SK-N-SH treated with all-trans-retinoic acid at 6 μM for 48 hours (cell line): ENCODE results near the gene MASTL.

ENCODE experiments used
- ATAC-seq: fragments of 200-7000 bp; cut with Tn5 transposase; 3 replicates; pipeline ENCODE4 v1.9.1; 2020; ENCODE audit warnings: mild to moderate bottlenecking, moderate library complexity
- ARNTL ChIP-seq: fragments of 450-650 bp; formaldehyde crosslinking; IDR thresholded peaks from 2 replicates; pipeline ENCODE4 v1.5.0; 2020; ENCODE audit warnings: low read depth, mild to moderate bottlenecking, moderate library complexity, borderline replicate concordance
- BACH2 ChIP-seq: fragments of 250-450 bp; sonication (Bioruptor Pico); IDR thresholded peaks from 2 replicates; pipeline ENCODE4 v1.9.0; 2021; ENCODE audit warnings: mild to moderate bottlenecking, borderline replicate concordance
- CREB5 ChIP-seq: fragments of 250-450 bp; sonication (Bioruptor Pico); IDR thresholded peaks from 2 replicates; pipeline ENCODE4 v1.5.1; 2020; ENCODE audit warnings: low read depth, mild to moderate bottlenecking, moderate library complexity
- CSDC2 ChIP-seq: fragments of 250-450 bp; sonication (Bioruptor Pico); IDR thresholded peaks from 2 replicates; pipeline ENCODE4 v1.5.0; 2020; ENCODE audit warnings: mild to moderate bottlenecking, moderate library complexity
- CSRNP3 ChIP-seq: fragments of 250-450 bp; sonication (Bioruptor Pico); IDR thresholded peaks from 2 replicates; pipeline ENCODE4 v1.5.1; 2021; ENCODE audit warnings: mild to moderate bottlenecking, moderate library complexity
- ESRRG ChIP-seq: fragments of 250-450 bp; sonication (Bioruptor Pico); IDR thresholded peaks from 2 replicates; pipeline ENCODE4 v1.6.1; 2021; ENCODE audit warnings: mild to moderate bottlenecking
- GLIS3 ChIP-seq: fragments of 250-450 bp; sonication (Bioruptor Pico); IDR thresholded peaks from 2 replicates; pipeline ENCODE4 v1.5.0; 2020; ENCODE audit warnings: mild to moderate bottlenecking, moderate library complexity
- ISL1 ChIP-seq: fragments of 250-450 bp; sonication (Bioruptor Pico); IDR thresholded peaks from 2 replicates; pipeline ENCODE4 v2.1.2; 2022; ENCODE audit warnings: mild to moderate bottlenecking, moderate library complexity
- OSR1 ChIP-seq: fragments of 250-450 bp; sonication (Bioruptor Pico); IDR thresholded peaks from 2 replicates; pipeline ENCODE4 v1.8.0; 2022; ENCODE audit warnings: moderate library complexity, mild to moderate bottlenecking, inconsistent platforms
- PATZ1 ChIP-seq: fragments of 250-450 bp; sonication (Bioruptor Pico); IDR thresholded peaks from 2 replicates; pipeline ENCODE4 v1.8.0; 2020; ENCODE audit warnings: mild to moderate bottlenecking, moderate library complexity, borderline replicate concordance
- POU6F1 ChIP-seq: fragments of 250-450 bp; sonication (Bioruptor Pico); IDR thresholded peaks from 2 replicates; pipeline ENCODE4 v1.8.0; 2021; ENCODE audit warnings: low read depth, mild to moderate bottlenecking, moderate library complexity, borderline replicate concordance
- PPARA ChIP-seq: fragments of 250-450 bp; sonication (Bioruptor Pico); IDR thresholded peaks from 2 replicates; pipeline ENCODE4 v1.5.0; 2020; ENCODE audit warnings: mild to moderate bottlenecking, borderline replicate concordance
- SNAI2 ChIP-seq: fragments of 250-450 bp; sonication (Bioruptor Pico); IDR thresholded peaks from 2 replicates; pipeline ENCODE4 v1.5.0; 2020; ENCODE audit warnings: mild to moderate bottlenecking, moderate library complexity
- TCF4 ChIP-seq: fragments of 250-450 bp; sonication (Bioruptor Pico); IDR thresholded peaks from 2 replicates; pipeline ENCODE4 v1.8.0; 2021; ENCODE audit warnings: mild to moderate bottlenecking, moderate library complexity, borderline replicate concordance
- TOX ChIP-seq: fragments of 250-450 bp; sonication (Bioruptor Pico); IDR thresholded peaks from 2 replicates; pipeline ENCODE4 v1.8.0; 2021; ENCODE audit warnings: mild to moderate bottlenecking, moderate library complexity, borderline replicate concordance
- TSHZ2 ChIP-seq: fragments of 250-450 bp; sonication (Bioruptor Pico); IDR thresholded peaks from 2 replicates; pipeline ENCODE4 v1.5.0; 2020; ENCODE audit warnings: mild to moderate bottlenecking, moderate library complexity
- ZC3H10 ChIP-seq: fragments of 250-450 bp; sonication (Bioruptor Pico); IDR thresholded peaks from 2 replicates; pipeline ENCODE4 v1.5.1; 2021; ENCODE audit warnings: mild to moderate bottlenecking, moderate library complexity
- ZFP3 ChIP-seq: fragments of 250-450 bp; sonication (Bioruptor Pico); IDR thresholded peaks from 2 replicates; pipeline ENCODE4 v1.5.0; 2020; ENCODE audit warnings: mild to moderate bottlenecking, moderate library complexity
- ZFP30 ChIP-seq: fragments of 450-650 bp; formaldehyde crosslinking; IDR thresholded peaks from 2 replicates; pipeline ENCODE4 v1.5.0; 2022; ENCODE audit warnings: mild to moderate bottlenecking, moderate library complexity
- ZNF70 ChIP-seq: fragments of 450-650 bp; formaldehyde crosslinking; IDR thresholded peaks from 2 replicates; pipeline ENCODE4 v1.5.0; 2020; ENCODE audit warnings: mild to moderate bottlenecking, moderate library complexity
- ZNF8 ChIP-seq: fragments of 450-650 bp; formaldehyde crosslinking; IDR thresholded peaks from 2 replicates; pipeline ENCODE4 v1.5.0; 2020; ENCODE audit warnings: mild to moderate bottlenecking, moderate library complexity

MASTL gene

GRCh38 chr10:27155066-27155754 lies at the start of gene MASTL:
Gene MASTL (plus strand): TSS chr10:27155352. CDS start chr10:27155427, 75 bp downstream.
- peak; percentile 88 for ATAC-seq
- no peak for TF ChIP-seq CREB5
- TF ChIP-seq ZFP30 (CRISPR knock-in tag) = no peak

GRCh38 chr10:27108165-27108564 lies 47.0 kb upstream of the MASTL start:
- TF ChIP-seq ZFP30 (CRISPR knock-in tag) = no peak
- no peak for TF ChIP-seq ARNTL
- TF ChIP-seq SNAI2 (CRISPR knock-in tag) = no peak
- TF ChIP-seq PPARA (CRISPR knock-in tag) = no peak
- no peak for TF ChIP-seq TSHZ2
- no peak for TF ChIP-seq ZC3H10 (CRISPR knock-in tag)
- no peak for TF ChIP-seq ESRRG
- no peak for TF ChIP-seq PATZ1 (CRISPR knock-in tag)
- no peak for TF ChIP-seq TOX (CRISPR knock-in tag)
- no peak for TF ChIP-seq GLIS3
- TF ChIP-seq CSDC2 (CRISPR knock-in tag) = no peak
- no peak for TF ChIP-seq TCF4 (CRISPR knock-in tag)
- no peak for TF ChIP-seq ZFP3
- no peak for TF ChIP-seq CREB5
- TF ChIP-seq CSRNP3 (CRISPR knock-in tag) = no peak
- TF ChIP-seq OSR1 (CRISPR knock-in tag) = no peak
- no peak for TF ChIP-seq POU6F1

GRCh38 chr10:27134371-27134770 lies 20.8 kb upstream of the MASTL start:
- TF ChIP-seq OSR1 (CRISPR knock-in tag) (no peak), ZNF70 (no peak), ARNTL (no peak), CSDC2 (CRISPR knock-in tag) (no peak), ESRRG (no peak), TOX (CRISPR knock-in tag) (no peak), ZNF8 (CRISPR knock-in tag) (no peak), SNAI2 (CRISPR knock-in tag) (no peak), POU6F1 (no peak), BACH2 (no peak), PPARA (CRISPR knock-in tag) (no peak), PATZ1 (CRISPR knock-in tag) (no peak), ISL1 (CRISPR knock-in tag) (no peak), TCF4 (CRISPR knock-in tag) (no peak)
- ATAC-seq = no peak

More at GRCh38 chr10:27108165-27108564, 47.0 kb upstream of the MASTL start:
- ATAC-seq = no peak
